NK-92 treated with Interleukin-12 subunit alpha and Interleukin-12 subunit beta, amount 100 ng/mL, for 24 hours (cell line): Measurements from ENCODE around the gene KIF17.

Experiments used
- DNase-seq: peaks from one replicate; lab custom pipeline; 2025; lab: John Stamatoyannopoulos, UW

KIF17 gene

DNA sequence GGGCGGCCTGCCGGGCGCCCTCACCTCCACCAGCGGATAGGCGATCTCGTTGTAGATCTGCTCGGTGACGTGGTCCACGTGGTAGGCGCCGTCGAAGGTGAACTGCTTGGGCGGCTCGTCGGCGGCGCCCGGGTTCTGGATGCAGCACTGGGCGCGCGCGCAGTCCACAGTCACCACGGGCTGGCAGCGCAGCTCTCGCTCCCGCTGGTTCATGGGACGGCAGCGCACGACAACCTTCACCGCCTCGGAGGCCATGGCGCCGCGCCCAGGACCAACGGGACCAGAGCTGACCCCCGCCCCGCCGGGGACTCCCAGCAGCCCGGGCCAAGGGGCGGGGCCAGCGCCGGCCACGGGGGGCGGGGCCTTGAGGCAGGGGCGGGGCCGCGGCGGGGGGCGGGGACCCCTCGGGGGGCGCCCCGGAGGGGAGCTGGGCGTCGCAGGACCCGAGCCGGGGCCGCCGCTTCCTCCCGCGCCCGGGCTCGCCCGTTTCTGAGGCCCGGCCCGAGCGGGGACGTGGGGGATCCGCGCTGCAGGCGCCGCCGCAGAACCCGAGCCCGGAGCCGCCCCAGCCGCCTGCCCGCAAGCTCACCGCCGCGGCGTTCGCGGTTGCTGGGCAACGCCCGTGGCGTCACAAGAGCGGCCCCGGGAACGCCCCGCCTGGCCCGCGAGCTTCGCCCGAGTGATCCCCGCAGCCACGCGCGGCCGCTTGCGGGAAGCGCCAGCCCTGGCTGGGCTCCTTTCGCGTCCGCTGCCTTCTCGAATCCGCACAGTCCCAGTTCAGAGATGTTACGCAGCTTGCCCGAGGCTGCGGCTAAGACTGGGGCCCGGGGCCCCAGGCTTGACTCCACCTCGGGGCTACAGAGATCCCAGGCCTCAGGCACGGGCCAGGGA lies at the start of gene KIF17:
TSS of gene KIF17 (minus strand) at position 556 of the 891 bp plus-strand sequence. CDS start at position 255, 301 bp downstream.
- DNase-seq, result no peak

DNA sequence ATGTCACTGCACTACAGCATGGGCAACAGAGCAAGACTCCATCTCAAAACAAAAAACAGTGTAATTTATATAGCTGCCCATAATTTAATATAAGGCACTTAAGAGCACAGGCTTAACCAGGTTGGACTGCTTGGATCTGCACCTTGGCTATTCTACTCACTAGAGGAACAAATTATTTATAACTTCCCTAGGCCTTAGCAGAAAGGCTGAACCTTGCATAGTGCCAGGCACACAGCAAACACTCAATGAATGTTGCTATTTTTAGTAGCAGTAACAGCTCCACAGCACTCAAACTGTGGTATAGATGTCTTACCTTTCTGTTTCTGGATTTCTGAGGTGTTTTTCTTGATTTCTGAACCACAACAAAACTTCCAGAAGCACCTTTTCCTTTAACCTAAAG lies 49.5 kb upstream of the KIF17 start:
- DNase-seq, result no peak

GRCh38 chr1:20763417-20763816 lies 45.6 kb upstream of the KIF17 start:
- DNase-seq, result no peak

- no peak for DNase-seq
Measured at GRCh38 chr1:20760322-20760721, 42.5 kb upstream of the KIF17 start.

GRCh38 chr1:20753589-20753988 lies 35.8 kb upstream of the KIF17 start:
- no peak for DNase-seq

- no peak for DNase-seq
Measured at GRCh38 chr1:20751462-20751990, 33.7 kb upstream of the KIF17 start.

- DNase-seq, result no peak
Measured at GRCh38 chr1:20742671-20743070, 24.9 kb upstream of the KIF17 start.

- no peak for DNase-seq
Measured at GRCh38 chr1:20740781-20741180, 23.0 kb upstream of the KIF17 start.

GRCh38 chr1:20739225-20739624 lies 21.4 kb upstream of the KIF17 start:
- DNase-seq, result no peak

- no peak for DNase-seq
Measured at GRCh38 chr1:20735581-20736111, 17.8 kb upstream of the KIF17 start.

GRCh38 chr1:20733360-20733975 lies 15.7 kb upstream of the KIF17 start:
- DNase-seq, result no peak

DNA sequence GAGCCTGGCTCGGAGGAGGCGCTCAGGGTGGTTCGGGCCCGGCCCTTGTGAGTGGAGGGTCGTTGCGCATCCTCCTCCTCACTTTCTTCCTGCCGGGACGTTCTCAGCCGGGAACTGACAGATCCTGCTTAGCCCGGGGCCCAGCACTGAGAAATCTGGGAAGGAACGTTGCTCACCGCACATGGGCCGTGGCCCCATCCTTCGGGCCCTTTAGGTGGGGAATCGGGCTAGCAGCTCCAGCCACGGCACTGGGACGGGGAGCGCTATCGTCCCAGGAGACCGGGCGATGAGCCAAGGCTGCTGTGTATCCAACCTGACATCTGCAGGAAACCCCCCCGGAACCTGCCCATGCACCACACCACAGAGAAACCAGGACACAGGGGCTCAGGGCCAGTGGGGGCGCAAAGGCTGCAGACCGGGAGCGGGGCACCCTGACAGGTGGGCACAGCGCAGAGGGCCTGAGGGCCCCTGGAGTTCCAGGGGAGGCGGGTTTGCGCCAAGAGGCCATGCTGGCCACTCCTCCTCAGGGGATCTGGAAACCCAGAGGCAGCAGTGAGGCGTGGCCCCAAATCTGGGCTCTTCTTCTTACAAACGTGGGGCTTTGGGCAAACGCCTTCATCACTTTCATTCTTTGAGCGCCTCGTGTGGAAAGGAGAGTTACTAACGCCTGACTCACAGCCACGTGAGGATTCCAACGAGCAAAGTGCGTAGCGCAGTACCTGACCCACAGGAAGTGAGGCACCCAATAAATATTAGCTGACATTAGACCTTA lies 15.0 kb upstream of the KIF17 start, which contains the start of gene SH2D5:
TSS of gene SH2D5 (minus strand) at position 116 of the 772 bp plus-strand sequence. CDS start 4,659 bp downstream, outside the sequence.
- peak; percentile 15 for DNase-seq

DNA sequence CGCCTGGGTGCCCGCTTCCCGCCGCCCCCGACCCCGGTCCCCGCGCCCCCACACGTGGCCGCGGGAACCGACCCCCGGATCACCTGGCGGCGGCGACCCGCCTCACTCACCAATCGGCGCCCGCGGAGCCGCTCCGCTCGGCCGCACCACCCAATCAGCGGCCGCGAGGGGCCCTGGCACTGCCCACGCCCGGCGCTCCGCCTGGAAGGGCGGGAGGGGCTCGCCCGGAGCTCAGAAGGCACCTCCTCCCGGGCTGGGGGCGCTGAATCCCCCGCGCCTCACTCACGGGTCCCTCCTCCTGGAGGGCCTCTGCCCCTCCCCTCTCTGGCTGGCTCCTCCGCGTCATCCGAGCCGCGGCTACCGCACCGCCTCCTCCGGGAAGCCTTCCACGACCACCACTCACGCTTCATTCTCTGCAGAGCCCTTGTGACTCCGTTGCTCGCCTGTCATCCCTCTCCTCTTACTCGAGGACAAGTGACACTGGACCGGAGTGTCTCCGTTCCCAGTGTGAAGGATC lies 14.3 kb upstream of the KIF17 start:
- DNase-seq, result no peak

- no peak for DNase-seq
Measured at GRCh38 chr1:20731057-20731991, 13.5 kb upstream of the KIF17 start.

DNA sequence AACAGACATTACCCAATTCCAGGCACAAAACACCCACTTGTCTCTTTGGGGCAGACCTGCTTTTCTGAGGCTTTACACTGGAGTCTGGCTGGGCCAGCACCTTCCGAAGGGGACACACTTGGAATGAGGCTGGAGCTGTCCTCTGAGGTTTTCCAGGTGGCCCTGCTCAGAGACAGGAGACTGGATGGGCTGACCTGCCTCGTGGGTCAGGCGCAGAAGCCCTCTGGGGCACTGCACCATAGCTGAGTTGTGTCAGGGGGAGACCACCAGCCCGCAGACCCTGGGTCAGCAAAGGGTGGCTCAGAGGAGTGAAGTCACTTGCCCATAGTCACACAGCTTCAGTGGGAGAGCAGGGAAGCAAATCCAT lies 12.9 kb upstream of the KIF17 start:
- DNase-seq, result no peak

DNA sequence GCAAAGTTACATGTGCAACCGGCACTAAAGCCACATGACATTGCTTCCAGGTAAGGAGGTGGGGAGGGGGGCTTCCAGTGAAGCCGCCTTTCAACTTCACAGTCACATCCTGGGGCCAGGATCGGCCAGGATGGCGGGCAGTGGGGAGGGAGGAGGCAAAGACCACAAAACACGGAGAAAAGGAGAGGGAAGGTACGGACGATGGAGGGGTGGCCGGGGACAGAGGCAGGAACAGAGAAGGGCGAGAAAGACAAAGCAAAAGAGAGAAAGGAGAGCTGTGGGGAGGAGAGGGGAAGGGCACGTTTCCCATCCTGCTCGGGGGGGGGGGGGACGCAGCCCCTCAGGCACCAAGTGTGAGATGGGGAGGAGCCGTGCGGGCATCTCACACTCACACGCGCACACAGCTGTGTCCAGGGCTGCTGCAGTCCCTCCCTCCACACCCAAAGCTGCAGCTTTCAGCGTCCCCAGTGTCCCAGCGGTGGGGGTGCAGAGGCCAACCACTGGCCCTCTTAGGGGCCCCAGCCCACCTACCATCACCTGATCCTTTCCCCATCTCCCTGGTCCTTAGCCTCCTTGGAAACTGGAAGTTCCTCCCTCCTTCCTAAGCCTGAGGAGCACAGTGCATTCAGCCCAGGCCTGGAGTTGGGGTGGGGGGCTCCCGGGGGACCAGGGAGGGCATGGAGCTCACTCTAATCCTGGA lies 12.3 kb upstream of the KIF17 start:
- no peak for DNase-seq

GRCh38 chr1:20729155-20729931 lies 11.5 kb upstream of the KIF17 start:
- no peak for DNase-seq

- DNase-seq, result no peak
Measured at GRCh38 chr1:20728371-20729154, 10.8 kb upstream of the KIF17 start.
